AG09319 (cell line): ENCODE results near the gene BBS1.

Experiments used
- DNase-seq: peaks from one replicate; pipeline ENCODE4 v3.0.0-alpha.2; 2010; ENCODE audit warnings: low read depth; ENCODE audit errors: extremely low read depth
- TF ChIP-seq, protein P1 (sequence below): IDR thresholded peaks from 2 replicates; pipeline ENCODE4 v1.5.1; 2011; ENCODE audit warnings: low read depth, mild to moderate bottlenecking, inconsistent platforms, low read length, moderate library complexity

BBS1 gene

GRCh38 chr11:66547662-66548009 lies 37.2 kb downstream of the BBS1 start:
- TF ChIP-seq, protein P1, sequence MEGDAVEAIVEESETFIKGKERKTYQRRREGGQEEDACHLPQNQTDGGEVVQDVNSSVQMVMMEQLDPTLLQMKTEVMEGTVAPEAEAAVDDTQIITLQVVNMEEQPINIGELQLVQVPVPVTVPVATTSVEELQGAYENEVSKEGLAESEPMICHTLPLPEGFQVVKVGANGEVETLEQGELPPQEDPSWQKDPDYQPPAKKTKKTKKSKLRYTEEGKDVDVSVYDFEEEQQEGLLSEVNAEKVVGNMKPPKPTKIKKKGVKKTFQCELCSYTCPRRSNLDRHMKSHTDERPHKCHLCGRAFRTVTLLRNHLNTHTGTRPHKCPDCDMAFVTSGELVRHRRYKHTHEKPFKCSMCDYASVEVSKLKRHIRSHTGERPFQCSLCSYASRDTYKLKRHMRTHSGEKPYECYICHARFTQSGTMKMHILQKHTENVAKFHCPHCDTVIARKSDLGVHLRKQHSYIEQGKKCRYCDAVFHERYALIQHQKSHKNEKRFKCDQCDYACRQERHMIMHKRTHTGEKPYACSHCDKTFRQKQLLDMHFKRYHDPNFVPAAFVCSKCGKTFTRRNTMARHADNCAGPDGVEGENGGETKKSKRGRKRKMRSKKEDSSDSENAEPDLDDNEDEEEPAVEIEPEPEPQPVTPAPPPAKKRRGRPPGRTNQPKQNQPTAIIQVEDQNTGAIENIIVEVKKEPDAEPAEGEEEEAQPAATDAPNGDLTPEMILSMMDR: no peak
- no peak for DNase-seq

DNA sequence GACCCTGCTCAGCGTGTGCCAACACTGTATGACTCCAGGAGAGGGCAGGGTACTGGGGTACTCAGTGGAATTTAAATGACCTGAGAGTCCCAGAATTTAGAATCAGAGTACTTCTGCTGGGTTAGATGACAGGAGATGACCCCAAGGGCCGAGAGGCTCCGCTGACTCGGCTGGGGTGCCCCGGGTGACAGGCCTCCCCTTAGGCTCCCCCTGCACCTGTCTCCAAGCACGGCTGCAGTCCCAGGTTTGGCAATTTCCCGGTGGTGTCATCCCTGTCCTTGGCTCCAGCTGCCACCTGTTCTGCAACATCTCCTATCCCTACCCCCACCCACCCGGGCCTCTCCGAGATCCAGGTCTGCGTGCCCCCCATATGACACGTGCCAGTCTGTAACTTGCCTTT lies 37.6 kb downstream of the BBS1 start:
- DNase-seq: no peak
- TF ChIP-seq, protein P1: no peak

- TF ChIP-seq, protein P1: no peak
Measured at GRCh38 chr11:66548774-66549630, 38.6 kb downstream of the BBS1 start.

DNA sequence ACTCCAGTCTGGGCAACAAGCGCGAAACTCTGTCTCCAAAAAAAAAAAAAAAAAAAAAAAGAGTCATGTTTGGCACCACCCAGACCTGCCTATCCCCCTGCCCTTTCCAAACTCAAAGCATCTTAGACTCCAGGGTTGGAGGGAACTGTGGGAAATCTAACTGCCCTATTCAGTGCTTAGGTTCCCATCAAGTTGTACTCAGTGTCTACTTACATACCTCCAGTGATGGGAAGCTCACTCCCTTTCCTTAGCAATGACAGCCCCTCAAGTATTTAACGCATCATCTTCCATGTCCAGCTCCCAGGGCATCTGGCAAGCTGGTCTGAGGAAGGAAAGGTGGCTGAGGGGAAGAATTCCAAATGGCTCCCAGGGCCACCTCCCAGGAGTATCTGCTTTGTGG lies 39.3 kb downstream of the BBS1 start:
- DNase-seq: no peak
- TF ChIP-seq, protein P1: no peak

More at GRCh38 chr11:66548774-66549630, 38.6 kb downstream of the BBS1 start:
- no peak for DNase-seq

GRCh38 chr11:66550887-66551286 lies 40.5 kb downstream of the BBS1 start:
- DNase-seq: no peak
- TF ChIP-seq, protein P1: no peak

DNA sequence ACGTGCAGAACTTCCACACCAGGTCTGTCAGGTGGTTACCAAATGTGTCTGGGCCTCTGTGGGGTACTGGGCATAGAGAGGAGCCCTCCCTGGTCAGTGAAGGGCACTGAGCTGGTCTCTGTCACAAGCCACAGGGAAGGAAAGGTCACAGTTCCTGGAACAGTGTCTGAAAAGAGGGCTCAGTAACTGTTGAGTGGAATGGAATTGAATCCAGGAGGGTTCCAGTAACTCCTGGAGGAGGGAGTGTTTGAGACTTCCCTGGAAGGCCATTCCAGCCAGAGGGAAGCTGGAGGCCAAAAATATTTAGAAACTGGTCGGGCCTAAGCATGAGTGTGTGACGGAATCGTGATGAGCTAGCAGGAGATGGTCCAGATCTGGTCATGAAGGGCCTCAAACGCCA lies 44.2 kb downstream of the BBS1 start:
- TF ChIP-seq, protein P1: no peak

GRCh38 chr11:66555416-66555815 lies 45.0 kb downstream of the BBS1 start:
- TF ChIP-seq, protein P1: no peak
- DNase-seq: no peak

More for the DNA sequence above, 44.2 kb downstream of the BBS1 start:
- no peak for DNase-seq
